GM12878 (cell line): Measurements from ENCODE around the gene PGGT1B.

ENCODE experiments used
- BCL11A ChIP-seq: IDR thresholded peaks from 2 replicates; pipeline ENCODE4 v1.6.1; 2011; ENCODE audit warnings: low read depth, low read length
- BHLHE40 ChIP-seq, 2 experiments: fragments of 450-650 bp in 1 of 2; IDR thresholded peaks; 2 replicates each; pipeline ENCODE4 v1.6.1; 2011 to 2017; ENCODE audit warnings: low read depth in 2 of 2, borderline replicate concordance in 1 of 2, improper control_type of control experiment in 1 of 2, low read length in 1 of 2, mild to moderate bottlenecking in 1 of 2
- BRCA1 ChIP-seq: IDR thresholded peaks from 2 replicates; pipeline ENCODE4 v1.6.1; 2011; ENCODE audit warnings: low read depth, low read length, improper control_type of control experiment
- CHD1 ChIP-seq: IDR thresholded peaks from 2 replicates; pipeline ENCODE4 v1.6.1; 2012; ENCODE audit warnings: low read depth, low read length, improper control_type of control experiment
- CTCF ChIP-seq, 3 experiments: IDR thresholded peaks in 2 of 3; conservative IDR thresholded peaks in 1 of 3; 2 replicates each; pipeline ENCODE4 v1.5.1; 2011; ENCODE audit warnings: low read depth in 3 of 3, low read length in 3 of 3, mild to moderate bottlenecking in 3 of 3, control low read depth in 2 of 3, moderate library complexity in 2 of 3, inconsistent platforms in 1 of 3, mixed read lengths in 1 of 3; ENCODE audit not compliant: control insufficient read depth in 2 of 3, insufficient read depth in 1 of 3; ENCODE audit errors: extremely low read depth in 1 of 3
- HCFC1 ChIP-seq: fragments of 150-350 bp; IDR thresholded peaks from 2 replicates; pipeline ENCODE4 v1.6.1; 2014; ENCODE audit warnings: low read length
- POLR2A ChIP-seq: IDR thresholded peaks from 2 replicates; pipeline ENCODE4 v1.6.1; 2011; ENCODE audit warnings: low read depth, mild to moderate bottlenecking, low read length
- POLR2AphosphoS5 ChIP-seq: IDR thresholded peaks from 2 replicates; pipeline ENCODE4 v1.6.1; 2011; ENCODE audit warnings: mild to moderate bottlenecking, low read length, inconsistent platforms
- RAD21 ChIP-seq: IDR thresholded peaks from 2 replicates; pipeline ENCODE4 v1.6.1; 2011; ENCODE audit warnings: mild to moderate bottlenecking, low read depth, low read length, moderate library complexity; ENCODE audit not compliant: insufficient read depth
- TARDBP ChIP-seq: IDR thresholded peaks from 2 replicates; pipeline ENCODE4 v1.6.1; 2016; ENCODE audit warnings: borderline replicate concordance
- ZZZ3 ChIP-seq: IDR thresholded peaks from 2 replicates; pipeline ENCODE4 v1.6.1; 2011; ENCODE audit warnings: low read depth; ENCODE audit not compliant: control insufficient read depth, insufficient read length
- TF ChIP-seq, protein P1 (sequence below): fragments of 450-650 bp; IDR thresholded peaks from 2 replicates; pipeline ENCODE4 v1.6.1; 2016; ENCODE audit warnings: mild to moderate bottlenecking, moderate library complexity, borderline replicate concordance

DNA sequence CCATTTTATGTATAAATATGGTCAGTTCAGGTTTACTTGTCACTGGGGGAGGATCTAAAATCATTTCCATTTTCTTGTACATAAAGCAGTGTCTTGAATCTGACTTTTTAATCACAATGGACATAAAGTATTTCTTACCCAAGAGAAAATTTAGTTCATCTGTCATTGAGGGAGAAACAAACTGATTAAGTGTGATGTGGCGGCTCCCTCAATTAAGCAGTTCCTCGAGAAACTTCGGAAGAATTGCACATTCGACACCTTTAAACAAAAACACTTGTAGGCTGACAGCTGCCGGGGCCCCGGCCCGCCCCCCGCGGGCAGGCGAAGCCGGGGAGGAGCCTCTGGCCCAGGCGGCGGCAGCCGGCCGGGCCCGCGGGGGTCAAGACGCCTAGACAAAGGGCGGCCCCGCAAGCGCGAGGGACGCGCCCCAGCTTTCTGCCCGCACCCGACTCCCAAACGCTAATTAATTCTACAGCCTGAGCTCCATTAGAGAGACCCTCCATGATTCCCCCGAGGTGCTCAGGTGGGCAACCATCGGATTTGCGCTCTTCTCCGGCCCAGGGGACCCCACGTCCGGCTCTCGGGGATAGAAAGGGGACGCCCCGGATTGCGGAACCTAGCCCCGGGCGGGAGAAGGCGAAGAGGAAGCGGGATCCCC lies 93.7 kb downstream of the PGGT1B start:
- no peak for TF ChIP-seq CTCF (IDR thresholded peaks at IDR 0.05 in 2 of 3, conservative IDR thresholded peaks at IDR 0.05 in 1 of 3; ENCODE audit: control insufficient read depth in 2 of 3, extremely low read depth in 1 of 3, insufficient read depth in 1 of 3, low read depth in 3 of 3, low read length in 3 of 3)
- TF ChIP-seq BCL11A, result no peak
- TF ChIP-seq HCFC1, result no peak
- TF ChIP-seq RAD21, result no peak
- no peak for TF ChIP-seq POLR2A
- no peak for TF ChIP-seq POLR2AphosphoS5
- no peak for TF ChIP-seq BRCA1
- TF ChIP-seq BHLHE40 (IDR thresholded peaks at IDR 0.05; ENCODE audit: borderline replicate concordance in 1 of 2, low read depth in 2 of 2, low read length in 1 of 2), result no peak
- TF ChIP-seq ZZZ3, result no peak
- no peak for TF ChIP-seq CHD1
- TF ChIP-seq TARDBP, result no peak
- TF ChIP-seq, protein P1, sequence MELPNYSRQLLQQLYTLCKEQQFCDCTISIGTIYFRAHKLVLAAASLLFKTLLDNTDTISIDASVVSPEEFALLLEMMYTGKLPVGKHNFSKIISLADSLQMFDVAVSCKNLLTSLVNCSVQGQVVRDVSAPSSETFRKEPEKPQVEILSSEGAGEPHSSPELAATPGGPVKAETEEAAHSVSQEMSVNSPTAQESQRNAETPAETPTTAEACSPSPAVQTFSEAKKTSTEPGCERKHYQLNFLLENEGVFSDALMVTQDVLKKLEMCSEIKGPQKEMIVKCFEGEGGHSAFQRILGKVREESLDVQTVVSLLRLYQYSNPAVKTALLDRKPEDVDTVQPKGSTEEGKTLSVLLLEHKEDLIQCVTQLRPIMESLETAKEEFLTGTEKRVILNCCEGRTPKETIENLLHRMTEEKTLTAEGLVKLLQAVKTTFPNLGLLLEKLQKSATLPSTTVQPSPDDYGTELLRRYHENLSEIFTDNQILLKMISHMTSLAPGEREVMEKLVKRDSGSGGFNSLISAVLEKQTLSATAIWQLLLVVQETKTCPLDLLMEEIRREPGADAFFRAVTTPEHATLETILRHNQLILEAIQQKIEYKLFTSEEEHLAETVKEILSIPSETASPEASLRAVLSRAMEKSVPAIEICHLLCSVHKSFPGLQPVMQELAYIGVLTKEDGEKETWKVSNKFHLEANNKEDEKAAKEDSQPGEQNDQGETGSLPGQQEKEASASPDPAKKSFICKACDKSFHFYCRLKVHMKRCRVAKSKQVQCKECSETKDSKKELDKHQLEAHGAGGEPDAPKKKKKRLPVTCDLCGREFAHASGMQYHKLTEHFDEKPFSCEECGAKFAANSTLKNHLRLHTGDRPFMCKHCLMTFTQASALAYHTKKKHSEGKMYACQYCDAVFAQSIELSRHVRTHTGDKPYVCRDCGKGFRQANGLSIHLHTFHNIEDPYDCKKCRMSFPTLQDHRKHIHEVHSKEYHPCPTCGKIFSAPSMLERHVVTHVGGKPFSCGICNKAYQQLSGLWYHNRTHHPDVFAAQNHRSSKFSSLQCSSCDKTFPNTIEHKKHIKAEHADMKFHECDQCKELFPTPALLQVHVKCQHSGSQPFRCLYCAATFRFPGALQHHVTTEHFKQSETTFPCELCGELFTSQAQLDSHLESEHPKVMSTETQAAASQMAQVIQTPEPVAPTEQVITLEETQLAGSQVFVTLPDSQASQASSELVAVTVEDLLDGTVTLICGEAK, result no peak
